ENCODE measurements around the gene RPS5.

GRCh38 chr19:58361900-58362271 lies 25.2 kb upstream of the RPS5 start:
- no peak for TF ChIP-seq POLR2A (IDR thresholded peaks at IDR 0.05; ENCODE audit: low read length)
- no peak for TF ChIP-seq GATA1 (IDR thresholded peaks at IDR 0.05; ENCODE audit: low read depth, low read length)
